HG03521 (cell line): ENCODE measurements around the gene VSIG1.

ENCODE experiments used
- ATAC-seq: cut with Tn5 transposase; IDR thresholded peaks from one replicate; pipeline ENCODE4 v1.9.1; 2021; ENCODE audit warnings: mild to moderate bottlenecking, moderate library complexity; ENCODE audit not compliant: unreplicated experiment

The VSIG1 gene

GRCh38 chrX:108044554-108045256, at the start of gene VSIG1:
Gene VSIG1 (plus strand): TSS chrX:108045065. CDS start chrX:108045131, 66 bp downstream.
- no peak for ATAC-seq

- ATAC-seq: no peak
These were observed 48.7 kb upstream of the VSIG1 start for GRCh38 chrX:107996124-107996523.

- ATAC-seq: no peak
These were observed 44.1 kb upstream of the VSIG1 start for GRCh38 chrX:108000751-108001150.

- peak; percentile 79 for ATAC-seq
These were observed 43.5 kb upstream of the VSIG1 start for GRCh38 chrX:108001218-108001814.

- no peak for ATAC-seq
These were observed 26.0 kb upstream of the VSIG1 start for GRCh38 chrX:108018656-108019381.

GRCh38 chrX:108019382-108019875, 25.4 kb upstream of the VSIG1 start:
- no peak for ATAC-seq

- no peak for ATAC-seq
These were observed 24.2 kb upstream of the VSIG1 start for GRCh38 chrX:108020631-108021030.

GRCh38 chrX:108022491-108023089, 22.3 kb upstream of the VSIG1 start:
- ATAC-seq: no peak

GRCh38 chrX:108025376-108025775, 19.5 kb upstream of the VSIG1 start:
- ATAC-seq: no peak

- no peak for ATAC-seq
These were observed 18.8 kb upstream of the VSIG1 start for GRCh38 chrX:108025954-108026600.

GRCh38 chrX:108028854-108029253, 16.0 kb upstream of the VSIG1 start:
- ATAC-seq: no peak

GRCh38 chrX:108029928-108030711, 14.7 kb upstream of the VSIG1 start:
- ATAC-seq: peak; percentile 70

- no peak for ATAC-seq
These were observed 11.9 kb upstream of the VSIG1 start for GRCh38 chrX:108032944-108033343.

GRCh38 chrX:108033890-108034289, 11.0 kb upstream of the VSIG1 start:
- no peak for ATAC-seq

- no peak for ATAC-seq
These were observed 10.1 kb upstream of the VSIG1 start for GRCh38 chrX:108034725-108035124.

GRCh38 chrX:108036298-108036973, 8.4 kb upstream of the VSIG1 start:
- no peak for ATAC-seq

GRCh38 chrX:108049649-108050048, 4.8 kb downstream of the VSIG1 start:
- ATAC-seq: no peak

- no peak for ATAC-seq
These were observed 8.4 kb downstream of the VSIG1 start for GRCh38 chrX:108053218-108053617.

- ATAC-seq: no peak
These were observed 10.7 kb downstream of the VSIG1 start for GRCh38 chrX:108055546-108055945.

GRCh38 chrX:108059801-108060200, 14.9 kb downstream of the VSIG1 start:
- no peak for ATAC-seq
